Measurements from ENCODE around the gene ITCH. TPM values are rescaled to one million over a fixed set of nuclear protein-coding genes. Genes with fewer than 3 reads are reported as not detected.

ITCH gene
- total and polyA plus RNA-seq, 4 donors = 9.3 to 68.1 (median 30.4) TPM

- Histone ChIP-seq H3K27me3 (ENCODE audit: control insufficient read depth in 3 of 3, insufficient read depth in 3 of 3, low read length in 2 of 3) (no peaks in the 10 kb centered on the region), H3K36me3 (ENCODE audit: control insufficient read depth in 4 of 4, insufficient read depth in 4 of 4, low read length in 4 of 4) (peaks cover 8 to 30% (median 18%) of the 10 kb centered on the region in 4 donors), H3K9ac (ENCODE audit: insufficient read depth in 1 of 2, low read length in 2 of 2) (no peak overlapping the region), H3K9me3 (ENCODE audit: control insufficient read depth in 4 of 4, insufficient read depth in 3 of 4, low read length in 3 of 4) (no peaks in the 10 kb centered on the region), H3K4me3 (no peak overlapping the region), H3K4me1 (ENCODE audit: control insufficient read depth in 5 of 5, insufficient read depth in 5 of 5, low read length in 5 of 5) (no peaks in the 10 kb centered on the region), H3K27ac (ENCODE audit: low read depth in 1 of 2, low read length in 1 of 2) (no peak overlapping the region)
- WGBS, 2 donors = 90 to 94% methylated on average over 5 of the region's 5 CpGs
- TF ChIP-seq CTCF (IDR thresholded peaks at IDR 0.05; ENCODE audit: control extremely low read depth, extremely low read depth) = no peak
- DNase-seq = no peak
- ATAC-seq (ENCODE audit: insufficient read depth, low FRiP score) = no peak
These were observed 96.3 kb downstream of the ITCH start for GRCh38 chr20:34459209-34459897.

- H3K36me3 ChIP-seq (ENCODE audit: control insufficient read depth in 4 of 4, insufficient read depth in 4 of 4, low read length in 4 of 4) = peaks cover 8 to 34% (median 17%) of the 10 kb centered on the region in 4 donors
- no peaks in the 10 kb centered on the region for H3K27me3 ChIP-seq (ENCODE audit: control insufficient read depth in 3 of 3, insufficient read depth in 3 of 3, low read length in 2 of 3)
- no peak overlapping the region for H3K9ac ChIP-seq (ENCODE audit: insufficient read depth in 1 of 2, low read length in 2 of 2)
- no peaks in the 10 kb centered on the region for H3K9me3 ChIP-seq (ENCODE audit: control insufficient read depth in 4 of 4, insufficient read depth in 3 of 4, low read length in 3 of 4)
- ATAC-seq (ENCODE audit: insufficient read depth, low FRiP score) (no peak), DNase-seq (no peak)
- no peaks in the 10 kb centered on the region for H3K4me1 ChIP-seq (ENCODE audit: control insufficient read depth in 5 of 5, insufficient read depth in 5 of 5, low read length in 5 of 5)
- 86 to 91% methylated on average over 2 of the region's 2 CpGs for WGBS, 2 donors
- no peak overlapping the region for H3K4me3 ChIP-seq
- no peak overlapping the region for H3K27ac ChIP-seq (ENCODE audit: low read depth in 1 of 2, low read length in 1 of 2)
- no peak for TF ChIP-seq CTCF (IDR thresholded peaks at IDR 0.05; ENCODE audit: control extremely low read depth, extremely low read depth)
These were observed 98.7 kb downstream of the ITCH start for GRCh38 chr20:34461779-34462087.

- no peak overlapping the region for H3K9ac ChIP-seq (ENCODE audit: insufficient read depth in 1 of 2, low read length in 2 of 2)
- no peaks in the 10 kb centered on the region for H3K27me3 ChIP-seq (ENCODE audit: control insufficient read depth in 3 of 3, insufficient read depth in 3 of 3, low read length in 2 of 3)
- no peak for TF ChIP-seq CTCF (IDR thresholded peaks at IDR 0.05; ENCODE audit: control extremely low read depth, extremely low read depth)
- WGBS, 2 donors = 38 to 70% methylated on average over 1 of the region's 1 CpG
- H3K4me1 ChIP-seq (ENCODE audit: control insufficient read depth in 5 of 5, insufficient read depth in 5 of 5, low read length in 5 of 5) = peaks cover 0 to 5% (median 0%) of the 10 kb centered on the region in 5 donors
- H3K36me3 ChIP-seq (ENCODE audit: control insufficient read depth in 4 of 4, insufficient read depth in 4 of 4, low read length in 4 of 4) = peaks cover 0 to 18% (median 7%) of the 10 kb centered on the region in 4 donors
- H3K4me3 ChIP-seq = no peak overlapping the region
- H3K9me3 ChIP-seq (ENCODE audit: control insufficient read depth in 4 of 4, insufficient read depth in 3 of 4, low read length in 3 of 4) = no peaks in the 10 kb centered on the region
- ATAC-seq (ENCODE audit: insufficient read depth, low FRiP score) = no peak
- DNase-seq = no peak
- H3K27ac ChIP-seq (ENCODE audit: low read depth in 1 of 2, low read length in 1 of 2) = no peak overlapping the region
These were observed 105.9 kb downstream of the ITCH start for GRCh38 chr20:34468951-34469350.
